GM12891 (cell line): Measurements from ENCODE around the gene ZDHHC14.

Experiments used
- POLR2A ChIP-seq: IDR thresholded peaks from 2 replicates; pipeline ENCODE4 v1.6.1; 2011; ENCODE audit warnings: low read depth, low read length, control low read depth
- POLR2AphosphoS5 ChIP-seq: IDR thresholded peaks from 2 replicates; pipeline ENCODE4 v1.6.1; 2011; ENCODE audit warnings: low read depth, low read length, control low read depth
- SPI1 ChIP-seq: IDR thresholded peaks from 2 replicates; pipeline ENCODE4 v1.6.1; 2011; ENCODE audit warnings: low read depth, low read length, control low read depth
- TAF1 ChIP-seq: IDR thresholded peaks from 2 replicates; pipeline ENCODE4 v1.6.1; 2011; ENCODE audit warnings: low read depth, low read length, control low read depth

GRCh38 chr6:157513619-157514485 is 132.9 kb downstream of the ZDHHC14 start:
- TF ChIP-seq POLR2A = no peak
- no peak for TF ChIP-seq POLR2AphosphoS5
- TF ChIP-seq TAF1 = no peak
- TF ChIP-seq SPI1 = no peak
